ENCODE measurements around the gene PLEKHA4. TPM values are rescaled to one million over a fixed set of nuclear protein-coding genes. Genes with fewer than 3 reads are reported as not detected.
"Not testable (repeated sequence)": the region's sequence is repeated elsewhere in the genome, so short reads cannot be mapped to it uniquely, and the experiment has no call there.

Gene PLEKHA4
- total RNA-seq, 6 experiments from 2014 or later, result 5.7 to 25.6 (median 12.0) TPM

DNA sequence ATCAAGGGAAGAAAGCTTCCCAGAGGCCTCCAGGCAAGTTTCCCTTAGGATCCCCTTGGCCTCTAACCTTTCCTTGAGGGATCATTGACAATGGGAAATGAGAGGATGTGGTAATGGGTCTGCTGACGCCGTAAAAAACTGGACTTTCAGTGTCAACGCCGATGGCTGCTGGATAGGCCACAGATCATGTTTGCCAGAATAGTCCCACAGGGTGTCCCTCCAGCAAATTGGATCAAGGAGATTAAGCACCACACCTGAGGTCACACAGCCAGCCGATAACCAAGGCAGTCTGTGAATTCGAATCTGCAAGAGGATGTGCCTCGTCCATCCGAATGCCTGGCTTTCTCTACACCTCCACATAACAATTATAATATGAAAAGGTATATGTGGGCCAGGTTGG is 75.1 kb downstream of the PLEKHA4 start:
- Histone ChIP-seq H3K4me1 (peaks cover 0 to 16% (median 5%) of the 10 kb centered on the region in 4 donors), H3K4me3 (no peak overlapping the region), H3K27ac (no peak overlapping the region), H3K9me3 (no peaks in the 10 kb centered on the region), H3K36me3 (no peaks in the 10 kb centered on the region), H3K27me3 (no peaks in the 10 kb centered on the region)
- DNase-seq (no peak), ATAC-seq (no peak)
- TF ChIP-seq POLR2A (IDR thresholded peaks at IDR 0.05), result no peak
- TF ChIP-seq, protein P1, sequence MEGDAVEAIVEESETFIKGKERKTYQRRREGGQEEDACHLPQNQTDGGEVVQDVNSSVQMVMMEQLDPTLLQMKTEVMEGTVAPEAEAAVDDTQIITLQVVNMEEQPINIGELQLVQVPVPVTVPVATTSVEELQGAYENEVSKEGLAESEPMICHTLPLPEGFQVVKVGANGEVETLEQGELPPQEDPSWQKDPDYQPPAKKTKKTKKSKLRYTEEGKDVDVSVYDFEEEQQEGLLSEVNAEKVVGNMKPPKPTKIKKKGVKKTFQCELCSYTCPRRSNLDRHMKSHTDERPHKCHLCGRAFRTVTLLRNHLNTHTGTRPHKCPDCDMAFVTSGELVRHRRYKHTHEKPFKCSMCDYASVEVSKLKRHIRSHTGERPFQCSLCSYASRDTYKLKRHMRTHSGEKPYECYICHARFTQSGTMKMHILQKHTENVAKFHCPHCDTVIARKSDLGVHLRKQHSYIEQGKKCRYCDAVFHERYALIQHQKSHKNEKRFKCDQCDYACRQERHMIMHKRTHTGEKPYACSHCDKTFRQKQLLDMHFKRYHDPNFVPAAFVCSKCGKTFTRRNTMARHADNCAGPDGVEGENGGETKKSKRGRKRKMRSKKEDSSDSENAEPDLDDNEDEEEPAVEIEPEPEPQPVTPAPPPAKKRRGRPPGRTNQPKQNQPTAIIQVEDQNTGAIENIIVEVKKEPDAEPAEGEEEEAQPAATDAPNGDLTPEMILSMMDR (IDR thresholded peaks at IDR 0.05), result no peak
- WGBS (ENCODE audit: insufficient coverage, low coverage, low lambda C conversion rate, missing lambda C conversion rate), result 73% methylated on average over 8 of the region's 8 CpGs
- intact Hi-C loops (cut with DNase I), result no loop called here

DNA sequence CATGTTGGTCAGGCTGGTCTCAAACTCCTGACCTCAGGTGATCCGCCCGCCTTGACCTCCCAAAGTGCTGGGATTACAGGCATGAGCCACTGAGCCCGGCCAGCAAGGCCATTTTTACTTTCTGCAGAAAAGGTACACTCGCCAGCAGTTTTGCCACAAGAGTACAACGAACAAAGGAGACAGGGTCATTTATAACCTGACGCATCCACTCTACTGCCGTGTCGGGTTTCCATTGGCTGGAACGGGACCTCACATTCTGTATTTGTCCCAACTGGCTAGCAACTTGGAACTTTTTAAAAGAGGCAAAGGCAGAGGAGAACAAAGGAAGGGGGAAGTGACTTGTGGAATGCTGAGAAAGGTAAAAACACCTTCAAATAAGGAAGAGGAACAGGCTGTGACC is 81.1 kb downstream of the PLEKHA4 start:
- intact Hi-C loops (cut with DNase I); H3K4me3 ChIP-seq; DNase-seq: not testable (repeated sequence)

More for the DNA sequence above, 81.1 kb downstream of the PLEKHA4 start:
- 83% methylated on average over 8 of the region's 9 CpGs for WGBS (ENCODE audit: insufficient coverage, low coverage, low lambda C conversion rate, missing lambda C conversion rate)
- H3K27ac ChIP-seq, H3K27me3 ChIP-seq, H3K4me1 ChIP-seq, H3K9me3 ChIP-seq, ATAC-seq, H3K36me3 ChIP-seq: not testable (repeated sequence)

Small RNAs within 50 kb of the gene (small RNA-seq; reads per million reads assigned to genes)
- gene RNU6-317P, result 0 reads per million in 2 experiments

Other genes starting within 250 kb of the PLEKHA4 start
- gene RPL18, start 249.4 kb downstream of the PLEKHA4 start, total RNA-seq, result 100 to 1,000 TPM; 355 to 867 (median 385) TPM
- gene SPHK2, start 249.1 kb downstream of the PLEKHA4 start, total RNA-seq, result 10 to 100 TPM; 11.4 to 30.1 (median 17.2) TPM
- 10 to 100 TPM in 2 of 6 experiments, 1 to 10 TPM in 4; 1.8 to 11.6 (median 3.3) TPM for gene DBP, start 231.2 kb downstream of the PLEKHA4 start, total RNA-seq
- 1 to 10 TPM in 2 of 6 experiments, under 1 TPM in 4; 0.25 to 2.0 (median 0.54) TPM for gene CA11, start 222.4 kb downstream of the PLEKHA4 start, total RNA-seq
- gene NTN5, start 195.6 kb downstream of the PLEKHA4 start, total RNA-seq, result under 1 TPM in 2 of 6 experiments, not detected in 4; 0.11 to 0.32 TPM
- 1 to 10 TPM in 1 of 6 experiments, not detected in 5; 2.6 TPM for gene FUT2, start 172.6 kb downstream of the PLEKHA4 start, total RNA-seq
- under 1 TPM in 5 of 6 experiments, not detected in 1; 0.22 to 0.37 (median 0.24) TPM for gene MAMSTR, start 148.9 kb downstream of the PLEKHA4 start, total RNA-seq
- 1 to 10 TPM; 2.7 to 6.7 (median 4.9) TPM for gene RASIP1, start 128.0 kb downstream of the PLEKHA4 start, total RNA-seq
- under 1 TPM in 5 of 6 experiments, not detected in 1; 0.10 to 0.35 (median 0.13) TPM for gene IZUMO1, start 121.7 kb downstream of the PLEKHA4 start, total RNA-seq
- 1 to 10 TPM in 3 of 6 experiments, under 1 TPM in 3; 0.22 to 1.9 (median 0.93) TPM for gene FUT1, start 116.0 kb downstream of the PLEKHA4 start, total RNA-seq
- 10 to 100 TPM in 4 of 6 experiments, 1 to 10 TPM in 1, not detected in 1; 5.1 to 55.3 (median 32.7) TPM for gene FGF21, start 113.1 kb downstream of the PLEKHA4 start, total RNA-seq
- 10 to 100 TPM in 4 of 6 experiments, 1 to 10 TPM in 2; 8.9 to 48.3 (median 12.5) TPM for gene BCAT2, start 57.6 kb downstream of the PLEKHA4 start, total RNA-seq
- 10 to 100 TPM in 4 of 6 experiments, 1 to 10 TPM in 2; 3.5 to 78.0 (median 15.7) TPM for gene HSD17B14, start 32.1 kb downstream of the PLEKHA4 start, total RNA-seq
- 10 to 100 TPM in 4 of 6 experiments, 1 to 10 TPM in 2; 4.5 to 25.6 (median 12.2) TPM for gene PPP1R15A, start 3.8 kb upstream of the PLEKHA4 start, total RNA-seq
- not detected for gene TULP2, start 30.1 kb upstream of the PLEKHA4 start, total RNA-seq
- gene NUCB1, start 31.7 kb upstream of the PLEKHA4 start, total RNA-seq, result 100 to 1,000 TPM; 306 to 376 (median 349) TPM
- gene DHDH, start 65.1 kb upstream of the PLEKHA4 start, total RNA-seq, result under 1 TPM in 1 of 6 experiments, not detected in 5; 0.29 TPM
- gene BAX, start 86.3 kb upstream of the PLEKHA4 start, total RNA-seq, result 10 to 100 TPM; 15.9 to 54.1 (median 30.8) TPM
- gene FTL, start 96.7 kb upstream of the PLEKHA4 start, total RNA-seq, result over 10,000 TPM in 3 of 6 experiments, 1,000 to 10,000 TPM in 3; 5,005 to 19,229 (median 10,447) TPM
- gene GYS1, start 124.7 kb upstream of the PLEKHA4 start, total RNA-seq, result 10 to 100 TPM in 2 of 6 experiments, 1 to 10 TPM in 4; 4.7 to 12.5 (median 8.9) TPM
- gene RUVBL2, start 125.3 kb upstream of the PLEKHA4 start, total RNA-seq, result 10 to 100 TPM; 22.8 to 66.7 (median 32.3) TPM
- not detected for gene LHB, start 148.5 kb upstream of the PLEKHA4 start, total RNA-seq
- gene CGB3, start 155.7 kb upstream of the PLEKHA4 start, total RNA-seq, result not detected
- not detected for gene CGB2, start 163.3 kb upstream of the PLEKHA4 start, total RNA-seq
- gene CGB1, start 168.3 kb upstream of the PLEKHA4 start, total RNA-seq, result not detected
- gene CGB5, start 175.2 kb upstream of the PLEKHA4 start, total RNA-seq, result not detected
- not detected for gene CGB8, start 180.5 kb upstream of the PLEKHA4 start, total RNA-seq
- gene CGB7, start 189.1 kb upstream of the PLEKHA4 start, total RNA-seq, result not detected
- not detected for gene NTF4, start 196.2 kb upstream of the PLEKHA4 start, total RNA-seq
- not detected for gene KCNA7, start 204.1 kb upstream of the PLEKHA4 start, total RNA-seq
- gene SNRNP70, start 216.8 kb upstream of the PLEKHA4 start, total RNA-seq, result 100 to 1,000 TPM in 5 of 6 experiments, 10 to 100 TPM in 1; 80.8 to 187 (median 123) TPM
- gene LIN7B, start 245.8 kb upstream of the PLEKHA4 start, total RNA-seq, result 1 to 10 TPM; 1.5 to 4.3 (median 2.4) TPM